Stimulated activated CD4-positive, alpha-beta T cell treated with anti-CD3 and anti-CD28 coated beads, Interleukin-1b, Interleukin-23, amount 100 ng/mL, for 48 hours (primary cell): ENCODE data around the gene PCDH15.
"Not testable (repeated sequence)": the region's sequence is repeated elsewhere in the genome, so short reads cannot be mapped to it uniquely, and the experiment has no call there.

ENCODE experiments used
- DNase-seq: peaks from one replicate; pipeline ENCODE4 v3.0.0-alpha.2; 2020

The PCDH15 gene

DNA sequence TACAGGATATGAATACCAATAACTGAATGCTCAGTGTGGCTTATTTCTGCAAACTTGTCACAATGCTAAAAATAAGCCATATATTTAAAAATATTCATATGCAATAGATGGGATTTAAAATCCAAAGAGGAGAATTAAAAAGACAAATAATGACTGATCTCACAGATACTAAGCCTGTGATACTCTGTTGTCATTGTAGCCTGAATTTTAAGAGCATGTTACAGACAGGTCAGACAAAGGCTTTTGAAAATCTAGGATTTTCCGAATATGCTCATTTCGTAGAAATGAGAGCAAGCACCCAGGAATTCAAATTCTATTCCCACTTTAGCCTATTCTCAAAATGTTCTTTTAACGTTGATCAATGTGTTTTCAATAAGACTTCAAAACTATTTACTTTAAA is 269.7 kb downstream of the PCDH15 start:
- no peak for DNase-seq

DNA sequence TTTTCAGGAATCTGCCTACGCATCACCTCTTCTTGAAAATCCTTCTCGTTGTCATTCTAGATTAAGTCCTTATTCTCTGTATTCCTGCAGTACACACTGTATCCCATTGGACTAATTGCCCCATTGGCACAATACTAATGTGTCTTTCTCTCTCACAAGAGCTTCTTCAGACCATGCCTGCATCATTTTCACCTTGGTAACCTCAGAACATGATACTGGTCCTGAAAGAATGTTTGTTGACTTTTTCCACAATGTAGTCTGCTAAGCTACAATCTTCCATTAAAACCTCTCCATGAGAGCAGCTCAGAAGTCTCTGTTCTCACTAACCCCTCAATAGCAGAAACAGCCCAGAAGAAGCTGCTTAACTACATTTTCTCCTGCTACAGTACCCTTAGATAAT is 270.7 kb downstream of the PCDH15 start:
- DNase-seq = no peak

DNA sequence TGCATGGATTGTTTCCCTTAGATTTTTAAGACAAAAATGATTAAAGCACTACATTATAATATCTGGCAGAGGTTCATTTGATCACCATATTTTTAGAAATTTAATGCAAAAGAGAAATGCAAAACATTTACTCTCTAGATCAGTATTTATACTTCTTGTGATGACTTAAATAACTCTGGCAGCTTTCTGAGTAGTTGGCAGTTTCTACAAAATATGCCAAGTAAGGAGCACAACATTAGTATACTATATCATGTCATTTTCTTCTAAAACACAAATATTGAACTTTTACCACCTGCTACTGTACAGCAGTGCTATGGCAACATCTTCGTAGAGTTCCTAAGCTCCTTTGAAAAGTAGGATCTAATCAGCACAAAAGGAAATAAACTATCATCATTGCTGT is 275.2 kb downstream of the PCDH15 start:
- no peak for DNase-seq

DNA sequence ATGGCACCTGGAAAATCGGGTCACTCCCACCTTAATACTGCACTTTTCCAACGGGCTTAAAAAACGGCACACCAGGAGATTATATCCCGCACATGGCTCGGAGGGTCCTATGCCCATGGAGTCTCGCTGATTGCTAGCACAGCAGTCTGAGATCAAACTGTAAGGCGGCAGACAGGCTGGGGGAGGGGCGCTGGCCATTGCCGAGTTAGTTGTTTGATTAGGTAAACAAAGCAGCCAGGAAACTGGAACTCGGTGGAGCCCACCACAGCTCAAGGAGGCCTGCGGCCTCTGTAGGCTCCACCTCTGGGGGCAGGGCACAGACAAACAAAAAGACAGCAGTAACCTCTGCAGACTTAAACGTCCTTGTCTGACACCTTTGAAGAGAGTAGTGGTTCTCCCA is 285.8 kb downstream of the PCDH15 start:
- DNase-seq = not testable (repeated sequence)

DNA sequence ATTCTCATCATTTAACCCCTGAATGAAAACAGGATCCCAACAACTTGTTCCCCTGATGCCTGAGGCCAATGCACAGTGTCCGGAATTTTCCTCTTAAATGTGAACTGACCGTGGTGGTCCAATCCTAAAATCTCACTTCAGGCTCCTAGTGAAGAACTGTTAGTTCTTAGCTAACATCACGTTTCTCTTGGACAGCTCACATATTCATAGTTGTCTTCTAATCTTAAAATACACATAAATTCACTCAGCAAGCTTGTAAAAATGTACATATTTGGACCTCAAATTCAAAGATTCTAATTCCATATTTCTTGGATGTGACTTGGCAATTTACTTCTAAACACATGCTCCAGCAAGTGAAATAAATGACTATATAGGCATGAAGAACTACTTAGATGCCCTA is 297.2 kb downstream of the PCDH15 start:
- DNase-seq = no peak

DNA sequence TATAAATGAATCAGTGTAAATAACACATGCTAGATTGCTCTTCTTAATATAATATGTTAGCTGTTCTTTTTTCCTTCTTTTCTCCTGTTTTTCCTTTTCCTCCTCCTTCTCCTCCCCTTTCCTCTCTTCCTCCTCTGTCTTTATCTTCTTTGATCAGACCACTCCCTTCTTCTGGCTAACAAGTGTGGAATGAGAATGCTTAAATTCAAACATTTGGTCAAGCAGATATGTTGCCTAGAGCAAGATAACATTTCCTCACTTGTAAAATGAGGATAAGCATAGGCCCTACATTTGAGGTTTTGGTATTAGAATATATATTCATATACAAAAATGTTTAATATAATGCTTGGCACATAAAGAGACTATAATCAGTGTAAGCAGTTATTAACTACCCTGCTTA is 299.1 kb downstream of the PCDH15 start:
- no peak for DNase-seq

DNA sequence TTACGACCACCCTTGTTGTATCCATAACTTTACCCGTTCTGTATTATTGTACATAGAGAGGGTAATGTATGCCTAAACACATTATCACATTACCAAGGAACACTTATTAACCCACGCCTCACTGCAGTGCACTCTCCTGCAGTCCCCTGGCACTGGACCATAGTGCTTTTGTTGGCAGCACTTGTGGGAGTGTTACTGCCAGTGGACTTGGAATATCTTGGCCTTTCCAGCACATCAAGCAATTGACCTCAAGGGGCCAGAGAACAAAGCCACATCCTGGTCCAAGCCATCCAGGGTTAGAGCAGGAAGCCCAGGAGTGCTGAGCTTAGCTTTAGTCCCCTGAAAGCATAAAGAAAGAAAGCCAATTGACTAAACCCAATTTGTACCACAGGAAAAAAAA is 304.2 kb downstream of the PCDH15 start:
- DNase-seq = no peak

DNA sequence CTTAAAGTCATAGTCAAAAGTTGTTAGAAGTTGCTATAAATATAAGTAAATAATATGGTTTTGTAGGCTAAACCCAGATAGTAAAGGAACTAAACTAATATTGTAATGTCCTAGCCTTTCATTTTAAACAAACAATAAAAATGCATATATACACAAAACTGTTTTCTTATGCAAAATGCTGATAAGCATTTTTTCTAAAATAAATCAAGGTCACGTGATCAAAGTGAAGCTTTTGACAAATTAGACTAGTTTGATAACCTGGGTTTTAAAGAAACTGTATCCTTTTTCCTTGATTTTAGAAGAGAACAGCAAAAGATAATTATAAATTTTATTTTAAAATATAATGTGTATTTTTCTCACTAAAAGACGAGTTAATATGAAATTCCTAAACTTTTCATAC is 313.3 kb downstream of the PCDH15 start:
- no peak for DNase-seq

DNA sequence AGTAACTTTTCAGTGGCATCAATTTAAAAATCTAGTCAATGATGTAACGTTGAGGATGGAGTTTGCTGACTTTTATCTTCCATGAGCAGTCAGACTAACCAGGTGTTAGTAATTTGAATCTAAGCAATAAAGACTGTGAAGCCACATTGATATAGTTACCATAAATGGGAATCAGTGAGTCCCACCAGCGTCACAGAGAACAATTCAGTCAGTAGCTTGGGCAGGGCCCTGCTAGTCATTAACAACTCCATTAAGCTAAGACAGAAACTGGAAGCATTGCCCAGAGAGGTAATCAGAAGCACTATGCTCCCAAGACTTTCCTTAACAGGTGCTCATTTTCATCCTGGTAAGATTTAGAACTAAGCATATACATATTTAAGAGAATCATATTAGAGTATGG is 315.1 kb downstream of the PCDH15 start:
- DNase-seq = no peak

DNA sequence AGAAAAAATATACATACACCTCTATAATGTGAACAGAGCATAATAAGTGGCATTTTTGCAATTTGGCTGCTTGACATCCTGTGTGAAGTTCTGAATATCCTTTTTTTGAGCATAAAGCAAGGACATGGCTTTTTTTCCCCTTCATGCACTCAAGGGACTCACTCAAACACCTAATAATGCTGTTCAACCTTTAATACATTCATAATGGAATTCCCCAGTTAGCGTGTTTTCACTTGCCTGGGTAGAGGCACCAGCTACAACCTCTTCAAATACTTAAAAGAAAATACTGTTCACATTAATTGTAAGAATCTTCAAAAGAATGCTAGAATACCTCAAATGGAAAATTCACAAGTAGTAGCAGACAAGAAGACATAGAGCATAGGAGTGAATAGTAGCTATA is 316.8 kb downstream of the PCDH15 start:
- no peak for DNase-seq

DNA sequence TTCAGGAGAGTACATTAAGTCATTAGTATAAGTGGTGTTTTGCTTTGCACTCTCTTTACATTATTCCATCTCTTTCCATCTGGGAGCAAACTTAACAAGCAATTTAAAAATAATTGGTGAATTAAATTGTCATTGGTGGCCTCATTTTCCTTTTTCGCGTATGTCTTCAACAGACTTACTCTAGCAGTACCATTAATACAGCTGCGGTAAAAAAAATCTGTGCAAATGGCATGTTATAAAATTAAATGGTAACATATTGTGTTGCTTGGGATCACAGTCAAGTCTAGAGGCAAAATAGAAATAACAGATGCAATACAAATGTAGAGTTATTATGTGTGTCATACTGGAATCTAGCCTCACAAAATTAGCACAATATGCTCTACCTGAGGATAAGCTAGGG is 322.4 kb downstream of the PCDH15 start:
- no peak for DNase-seq

DNA sequence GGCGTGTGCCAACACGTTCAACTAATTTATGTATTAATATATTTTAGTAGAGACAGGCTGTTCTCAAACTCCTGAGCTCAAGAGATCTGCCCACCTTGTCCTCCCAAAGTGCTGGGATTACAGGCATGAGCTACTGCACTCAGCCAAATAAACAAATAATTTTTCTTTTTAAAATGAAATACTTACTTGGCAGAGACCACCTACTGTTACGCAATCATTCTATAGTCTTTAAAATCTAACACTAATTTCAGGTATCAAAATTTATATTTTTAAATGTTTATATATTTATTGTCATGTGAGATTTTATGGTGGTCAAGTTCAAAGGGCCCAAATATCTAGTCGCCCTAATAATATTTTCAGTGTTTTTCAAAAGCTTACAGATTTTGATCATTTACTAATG is 323.3 kb downstream of the PCDH15 start:
- DNase-seq = no peak

DNA sequence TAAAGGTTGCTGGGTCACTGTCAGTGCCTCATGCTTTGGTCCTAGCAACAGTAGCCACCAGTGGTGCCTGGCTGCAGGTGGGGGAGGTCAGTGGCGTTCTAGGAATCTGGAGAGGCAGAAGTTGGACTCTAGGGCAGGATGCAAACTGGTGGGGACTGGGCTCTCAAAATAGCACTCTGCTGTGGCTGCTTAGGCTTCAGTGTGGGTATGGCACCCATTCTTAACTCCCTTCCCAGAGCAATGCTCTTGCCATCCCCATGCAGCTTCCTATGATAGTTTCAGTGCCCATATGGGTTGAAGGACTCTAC is 330.8 kb downstream of the PCDH15 start:
- no peak for DNase-seq

DNA sequence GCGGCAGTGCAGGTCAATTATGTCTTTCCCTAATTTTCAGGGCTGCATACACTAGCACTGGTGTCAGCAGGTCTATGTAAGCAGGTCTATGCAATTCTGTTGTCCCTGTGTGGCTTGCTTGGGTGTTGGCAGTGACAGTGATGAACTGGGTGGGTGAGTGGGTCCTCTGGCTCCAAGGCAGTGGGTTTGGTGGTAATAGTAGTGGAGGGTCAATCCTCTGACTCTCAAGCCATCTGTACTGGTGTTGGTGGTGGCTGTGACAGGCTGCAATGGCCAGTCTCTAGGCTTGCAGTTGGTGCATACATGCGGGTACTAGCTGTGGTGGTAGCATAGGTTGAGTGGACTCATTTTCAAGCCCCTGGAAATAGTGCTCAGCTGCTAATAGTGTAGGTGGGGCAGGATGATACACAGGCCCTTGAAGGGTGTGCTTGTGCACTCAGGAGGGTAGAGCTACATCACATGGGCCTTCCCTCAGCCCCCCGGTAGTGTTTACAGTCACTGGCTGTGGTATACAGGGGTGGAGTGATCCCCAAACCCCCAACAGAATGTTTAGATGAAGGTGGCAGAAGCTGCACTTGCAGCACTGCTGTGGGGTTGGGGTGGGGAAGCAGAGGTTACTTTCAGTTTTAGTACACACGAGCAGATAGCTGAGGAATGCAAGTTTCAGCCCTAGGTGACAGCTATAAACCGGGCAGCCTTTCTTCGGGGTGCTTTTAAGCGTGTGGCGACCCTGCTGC is 331.3 kb downstream of the PCDH15 start:
- no peak for DNase-seq

DNA sequence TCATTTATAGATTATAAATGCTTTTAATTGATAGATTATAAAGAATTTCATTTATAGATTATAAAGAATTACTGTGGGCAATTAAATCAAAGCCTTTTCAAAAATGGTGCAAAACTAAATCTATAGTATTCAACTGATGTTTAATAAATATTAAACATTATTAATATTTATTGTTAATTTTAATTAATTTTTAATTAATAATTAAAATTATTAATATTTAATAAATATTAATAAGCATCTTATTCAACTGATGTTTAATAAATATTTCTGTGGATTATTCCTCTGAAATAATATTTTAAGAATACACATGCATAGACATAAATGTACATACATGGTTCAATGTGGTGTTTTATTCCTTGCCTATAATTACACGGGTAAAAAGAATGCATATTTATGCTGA is 346.8 kb downstream of the PCDH15 start:
- no peak for DNase-seq

DNA sequence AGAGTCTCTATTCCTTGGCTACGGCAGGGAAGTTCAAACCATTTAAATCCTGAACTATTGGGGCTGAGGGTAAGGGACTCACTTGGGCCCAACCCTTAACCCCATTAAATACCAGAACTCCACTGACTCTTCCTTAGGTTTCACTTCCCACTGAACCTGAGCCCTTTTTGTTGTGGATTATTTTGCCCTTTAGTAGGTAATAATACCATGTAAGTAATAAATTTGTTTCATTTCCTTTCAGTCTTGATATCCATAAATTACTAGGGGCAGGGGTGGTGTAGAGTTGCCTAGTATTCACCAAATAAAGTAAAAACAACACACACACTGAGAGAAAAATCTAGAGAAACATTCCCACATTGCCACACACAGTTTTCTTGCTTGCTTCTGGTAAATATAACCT is 352.0 kb downstream of the PCDH15 start:
- no peak for DNase-seq

DNA sequence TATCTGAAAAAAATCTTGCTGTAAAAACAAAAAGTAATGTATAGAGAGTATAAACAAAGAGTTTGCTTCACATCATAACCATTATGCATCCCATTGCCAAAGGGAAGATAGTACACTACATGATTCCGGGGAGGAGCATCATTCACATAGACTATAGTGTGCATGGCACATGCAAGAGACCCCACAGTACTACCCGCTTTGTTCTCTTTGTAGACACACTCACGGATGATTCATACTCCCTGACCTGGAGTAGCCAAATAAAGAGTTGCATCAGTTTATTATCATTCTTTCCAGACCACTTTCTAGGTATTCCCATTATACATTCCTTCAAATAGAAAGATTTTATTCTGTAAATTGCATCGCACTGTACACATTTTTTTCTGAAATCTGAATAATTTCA is 356.9 kb downstream of the PCDH15 start:
- DNase-seq = no peak

DNA sequence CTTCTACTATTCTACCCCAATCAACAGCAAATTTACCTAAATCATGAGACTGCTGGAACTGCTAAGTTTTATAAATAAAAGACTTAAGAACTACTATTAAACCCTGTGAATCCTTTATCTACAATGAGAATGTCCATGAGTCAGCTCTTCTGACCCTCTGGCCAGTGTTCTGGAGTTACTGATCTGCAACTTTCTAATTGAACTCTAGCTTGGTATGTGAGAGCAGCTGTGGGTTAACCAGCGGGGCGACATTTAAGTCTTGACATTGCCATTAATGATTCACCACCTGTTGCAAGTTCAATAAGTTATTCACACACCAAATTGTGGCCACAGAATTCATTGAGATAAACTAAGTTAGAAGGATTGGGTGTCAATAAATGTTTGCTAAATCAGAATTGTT is 359.8 kb downstream of the PCDH15 start:
- no peak for DNase-seq

DNA sequence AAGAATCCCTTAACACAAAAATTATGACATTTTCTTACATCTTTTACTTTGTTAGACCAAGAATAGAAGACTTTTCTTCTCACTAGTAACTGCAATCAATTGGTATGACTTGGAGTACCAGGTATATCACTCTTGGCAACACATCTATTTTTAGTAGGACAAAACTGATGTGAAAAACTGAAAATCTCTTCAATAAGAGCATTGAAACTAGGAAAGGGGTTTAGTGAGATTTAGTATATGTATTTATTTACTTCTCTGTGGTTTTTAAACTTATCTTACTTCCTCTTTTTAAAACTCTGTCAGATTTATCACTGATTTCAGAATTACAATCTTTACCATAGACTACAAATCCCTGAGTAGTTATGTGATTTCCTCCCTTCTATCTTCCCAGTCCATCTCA is 366.2 kb downstream of the PCDH15 start:
- no peak for DNase-seq

DNA sequence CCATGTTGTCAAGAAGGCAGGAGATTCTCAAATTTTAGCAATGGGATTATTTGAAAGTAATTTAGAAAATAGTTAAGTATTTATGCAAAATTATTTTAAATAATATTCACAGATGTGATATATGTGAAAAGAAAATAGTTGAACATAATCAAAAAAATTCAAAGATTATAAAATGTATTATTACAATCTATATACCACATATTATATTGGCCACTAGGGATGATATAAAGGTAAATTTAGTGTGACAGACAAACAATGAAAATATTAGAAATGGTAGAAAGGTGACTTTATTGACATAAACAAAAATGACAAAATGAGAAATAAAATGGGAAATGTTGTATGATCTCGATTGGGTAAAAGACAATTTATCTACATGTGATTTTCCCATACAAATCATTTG is 385.5 kb downstream of the PCDH15 start:
- DNase-seq = no peak

DNA sequence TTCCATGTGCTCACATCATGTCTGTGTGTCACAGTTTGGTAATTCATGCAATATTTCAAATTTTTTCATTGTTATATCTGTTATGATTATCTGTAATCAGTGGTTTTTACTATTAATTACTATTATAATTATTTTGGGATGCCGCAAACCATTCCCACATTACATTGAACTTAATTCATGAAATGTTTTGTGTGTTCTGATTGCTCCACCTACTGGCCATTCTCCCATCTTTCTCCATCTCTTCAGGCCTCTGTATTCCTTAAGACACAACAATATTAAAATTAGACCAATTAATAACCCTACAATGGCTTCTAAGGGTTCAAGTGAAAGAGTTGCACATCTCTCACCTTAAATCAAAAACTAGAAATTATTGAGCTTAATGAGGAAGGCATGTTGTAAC is 398.5 kb downstream of the PCDH15 start:
- no peak for DNase-seq

DNA sequence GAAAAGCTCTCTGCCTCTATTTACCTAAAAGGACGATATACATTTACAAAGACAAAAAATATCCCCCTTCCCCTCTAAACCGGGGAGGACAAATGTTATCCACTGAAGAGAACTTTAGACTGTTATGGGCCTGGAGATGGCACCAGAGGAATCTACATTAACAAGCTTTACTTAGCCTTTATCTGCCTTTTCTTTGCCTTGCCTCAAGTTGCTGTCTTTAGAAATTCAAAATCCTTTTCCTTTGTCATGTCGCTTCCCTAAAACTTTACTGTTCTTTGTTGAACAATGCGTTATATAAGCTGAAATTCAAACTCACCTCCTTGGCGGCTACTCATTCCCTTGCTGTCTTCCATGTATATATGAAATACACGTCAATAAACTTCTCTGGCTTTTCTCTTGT is 405.0 kb downstream of the PCDH15 start:
- DNase-seq = no peak

DNA sequence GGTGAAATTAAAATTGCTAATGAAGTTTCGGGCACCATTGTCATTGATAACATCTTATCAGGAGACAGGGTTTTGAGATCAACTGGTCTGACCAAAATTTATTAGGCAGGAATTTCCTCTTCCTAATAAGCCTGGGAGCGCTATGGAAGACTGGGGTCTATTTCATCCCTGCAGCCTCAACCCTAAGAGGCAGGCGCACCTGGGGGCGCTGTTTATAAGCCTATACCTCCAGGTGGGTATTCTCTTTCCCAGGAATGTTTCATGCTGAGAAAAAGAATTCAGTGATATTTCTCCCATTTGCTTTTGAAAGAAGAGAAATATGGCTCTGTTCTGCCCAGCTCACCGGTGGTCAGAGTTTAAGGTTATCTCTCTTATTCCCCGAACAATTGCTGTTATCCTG is 406.4 kb downstream of the PCDH15 start:
- DNase-seq = not testable (repeated sequence)

DNA sequence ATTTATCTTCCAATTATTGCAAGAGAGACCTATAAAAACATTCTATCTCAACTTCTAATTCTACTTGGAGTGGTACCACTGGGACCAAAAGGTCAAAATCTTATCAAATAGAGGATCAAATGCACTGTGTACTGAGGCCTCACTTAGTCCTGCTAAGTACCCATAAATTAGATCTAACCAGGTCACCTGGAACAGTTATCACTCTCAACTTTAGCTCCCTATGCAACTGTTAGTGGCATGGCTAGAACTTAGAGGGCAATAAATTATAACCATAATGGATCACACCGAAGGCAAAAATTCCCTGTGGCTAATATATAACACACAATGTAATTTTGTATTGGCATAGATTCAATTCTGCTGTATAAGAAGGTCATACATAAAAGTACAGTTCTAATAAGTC is 428.9 kb downstream of the PCDH15 start:
- no peak for DNase-seq

DNA sequence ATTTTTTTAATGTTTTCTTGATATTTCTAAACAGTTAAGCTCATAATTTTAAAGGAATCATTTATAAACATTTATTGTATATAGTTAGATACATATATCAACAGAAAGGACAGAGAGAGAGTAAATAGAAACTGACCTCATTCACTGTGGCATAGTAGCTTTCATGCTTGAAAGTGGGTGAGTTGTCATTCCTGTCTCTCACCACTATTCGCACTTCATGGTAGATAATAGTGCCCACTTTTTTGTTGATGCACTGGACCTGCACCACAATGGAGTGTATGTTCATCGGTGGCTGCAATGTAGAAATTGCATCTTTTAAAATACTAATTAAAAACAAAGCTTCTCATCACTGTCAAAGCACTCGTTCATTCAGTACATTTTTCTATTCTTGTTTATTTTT is 432.0 kb downstream of the PCDH15 start:
- DNase-seq = no peak

DNA sequence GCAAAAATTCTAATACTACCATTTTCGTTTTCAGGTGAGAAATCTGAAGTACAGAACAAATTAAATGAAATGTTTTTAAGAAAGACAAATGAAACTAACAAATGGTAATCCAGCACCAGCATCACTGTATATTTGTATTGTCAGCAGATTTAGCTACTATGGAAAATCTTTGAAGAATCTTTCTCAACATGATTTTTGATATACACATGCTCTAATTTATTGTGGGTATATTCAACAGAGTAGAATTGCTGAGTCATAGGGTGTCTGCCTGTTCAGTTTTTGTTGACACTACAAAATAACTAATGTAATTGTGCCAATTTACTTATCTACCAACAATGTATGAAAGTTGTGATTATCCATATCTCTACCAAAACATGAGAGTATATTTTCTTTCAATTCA is 437.6 kb downstream of the PCDH15 start:
- DNase-seq = no peak
